PFSK-1 (cell line): Measurements from ENCODE around the gene STARD3NL.

ENCODE experiments used
- FOXP2 ChIP-seq: optimal IDR thresholded peaks from 2 replicates; pipeline ENCODE3; 2011; ENCODE audit warnings: borderline replicate concordance, control low read depth, inconsistent platforms; ENCODE audit not compliant: insufficient read depth; ENCODE audit errors: extremely low read length, extremely low read depth
- POLR2AphosphoS5 ChIP-seq: IDR thresholded peaks from 2 replicates; pipeline ENCODE4 v1.6.1; 2012; ENCODE audit warnings: low read depth, mild to moderate bottlenecking, control low read depth, low read length, moderate library complexity
- REST ChIP-seq, 2 experiments: IDR thresholded peaks; 2 replicates each; pipeline versions ENCODE4 v1.6.1 to v1.8.0; 2011 to 2012; ENCODE audit warnings: low read depth in 2 of 2, low read length in 2 of 2, control low read depth in 1 of 2, inconsistent platforms in 1 of 2, mild to moderate bottlenecking in 1 of 2, moderate library complexity in 1 of 2; ENCODE audit not compliant: insufficient read depth in 1 of 2
- SIN3A ChIP-seq: IDR thresholded peaks from 2 replicates; pipeline ENCODE4 v1.6.1; 2012; ENCODE audit warnings: mild to moderate bottlenecking, low read length, moderate library complexity, borderline replicate concordance; ENCODE audit not compliant: insufficient read depth
- TAF1 ChIP-seq: IDR thresholded peaks from 2 replicates; pipeline ENCODE4 v1.6.1; 2012; ENCODE audit warnings: low read length, control low read depth, borderline replicate concordance; ENCODE audit not compliant: insufficient read depth

The STARD3NL gene

DNA sequence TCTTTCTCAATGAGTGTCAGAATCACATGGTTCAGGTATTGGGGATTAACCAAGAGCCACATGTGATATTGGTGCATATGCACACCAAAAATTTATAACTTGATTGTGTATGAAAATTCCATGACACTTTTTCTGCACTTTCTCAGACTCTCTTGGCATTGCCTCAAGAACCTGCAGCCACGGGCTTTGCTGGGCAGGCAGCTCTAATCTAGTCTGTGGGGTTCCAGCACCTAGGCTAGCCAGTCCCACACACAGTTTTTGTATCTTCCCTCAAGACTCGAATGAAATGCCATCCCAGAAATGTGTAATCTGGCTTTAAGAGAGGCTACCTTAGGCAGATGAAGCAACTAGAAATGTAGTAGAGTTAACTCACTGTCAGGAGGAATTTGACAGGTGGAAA lies 21.7 kb downstream of the STARD3NL start:
- no peak for TF ChIP-seq FOXP2
- no peak for TF ChIP-seq TAF1

- TF ChIP-seq TAF1, result no peak
- no peak for TF ChIP-seq SIN3A
Measured at GRCh38 chr7:38206071-38206470, 28.0 kb downstream of the STARD3NL start.

DNA sequence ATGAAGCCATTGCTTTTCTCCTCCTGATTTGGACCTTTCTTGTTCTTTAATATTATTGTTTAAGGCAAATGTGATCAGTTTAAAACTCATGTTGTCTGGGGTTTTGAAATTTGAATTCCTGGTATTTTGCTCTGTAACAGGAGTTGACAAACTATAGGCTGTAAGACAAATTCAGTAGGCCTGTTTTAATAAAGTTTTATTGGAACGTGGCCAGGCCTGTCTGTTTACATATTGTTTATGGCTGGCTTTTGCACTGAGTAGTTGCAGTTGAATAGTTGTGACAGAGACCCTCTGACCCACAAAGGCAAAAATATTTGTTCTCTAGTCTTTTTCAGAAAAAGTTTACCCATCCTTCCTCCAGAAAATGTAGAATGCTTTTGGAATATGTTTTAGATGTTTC lies 29.8 kb downstream of the STARD3NL start:
- TF ChIP-seq FOXP2 (no peak), REST (IDR thresholded peaks at IDR 0.05; ENCODE audit: insufficient read depth in 1 of 2, low read depth in 2 of 2, low read length in 2 of 2) (no peak), SIN3A (no peak), POLR2AphosphoS5 (no peak), TAF1 (no peak)

DNA sequence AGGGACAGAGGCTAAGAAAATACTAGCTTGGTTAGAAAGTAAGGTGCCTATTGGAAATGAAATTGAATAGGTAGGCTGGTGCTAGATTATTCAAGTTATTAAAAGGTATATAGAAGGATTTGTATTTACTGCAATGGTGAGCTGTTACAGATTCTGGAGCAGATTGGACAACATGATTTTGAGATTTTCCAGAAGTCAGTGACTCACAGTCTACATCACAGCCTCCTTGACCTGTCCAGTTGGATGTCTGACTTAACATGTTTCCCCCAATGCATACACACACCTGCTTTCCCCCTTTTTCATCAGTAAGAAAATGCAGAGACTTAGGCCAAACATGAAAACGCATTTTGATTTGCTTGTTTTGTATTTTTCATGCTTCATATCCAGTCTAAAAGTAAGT lies 33.4 kb downstream of the STARD3NL start:
- TF ChIP-seq FOXP2, result no peak
- TF ChIP-seq POLR2AphosphoS5, result no peak
- TF ChIP-seq TAF1, result no peak
- TF ChIP-seq REST (IDR thresholded peaks at IDR 0.05; ENCODE audit: insufficient read depth in 1 of 2, low read depth in 2 of 2, low read length in 2 of 2), result no peak
- no peak for TF ChIP-seq SIN3A

DNA sequence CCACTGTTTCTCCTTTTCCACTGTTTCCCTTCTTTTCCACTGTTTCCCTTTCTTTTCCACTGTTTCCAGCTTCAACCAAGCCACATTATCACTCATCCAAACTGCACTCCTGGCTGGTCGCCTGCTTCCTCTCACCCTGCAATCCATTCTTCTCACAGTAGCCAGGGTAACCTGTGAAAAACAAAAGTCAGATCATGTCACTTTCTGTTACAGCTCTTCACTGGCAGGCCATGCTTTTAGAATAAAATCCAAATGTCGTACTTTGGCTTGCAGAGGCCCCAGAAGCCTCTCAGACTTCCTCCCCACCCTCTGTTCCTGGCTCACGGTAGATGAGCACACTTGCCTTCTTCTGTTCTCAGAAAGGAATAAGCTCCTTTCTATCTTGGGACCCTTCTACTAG lies 33.9 kb downstream of the STARD3NL start:
- TF ChIP-seq FOXP2 (no peak), POLR2AphosphoS5 (no peak), SIN3A (no peak), TAF1 (no peak), REST (IDR thresholded peaks at IDR 0.05; ENCODE audit: insufficient read depth in 1 of 2, low read depth in 2 of 2, low read length in 2 of 2) (no peak)

- TF ChIP-seq POLR2AphosphoS5 (no peak), TAF1 (no peak), REST (IDR thresholded peaks at IDR 0.05; ENCODE audit: insufficient read depth in 1 of 2, low read depth in 2 of 2, low read length in 2 of 2) (no peak), SIN3A (no peak), FOXP2 (no peak)
Measured at GRCh38 chr7:38215115-38215514, 37.1 kb downstream of the STARD3NL start.
